IPS DF 6.9 (cell line): Measurements from ENCODE around the gene SON.

Experiments used
- DNase-seq: peaks from one replicate; pipeline ENCODE4 v3.0.0-alpha.2; 2013; ENCODE audit warnings: low read depth, low spot score
- H3K27ac ChIP-seq: one replicate; pipeline ENCODE4 v1.5.1; 2013; ENCODE audit warnings: low read length, control low read depth
- H3K27me3 ChIP-seq: 2 replicates; pipeline ENCODE4 v1.6.1; 2013; ENCODE audit warnings: mild to moderate bottlenecking, low read length; ENCODE audit not compliant: control insufficient read depth, insufficient read depth
- H3K36me3 ChIP-seq: 2 replicates; pipeline ENCODE4 v1.6.1; 2013; ENCODE audit warnings: low read length; ENCODE audit not compliant: control insufficient read depth, insufficient read depth
- H3K4me1 ChIP-seq: 2 replicates; pipeline ENCODE4 v1.6.1; 2013; ENCODE audit warnings: low read length; ENCODE audit not compliant: control insufficient read depth, insufficient read depth
- H3K4me3 ChIP-seq: 2 replicates; pipeline ENCODE4 v1.5.1; 2013; ENCODE audit warnings: mild to moderate bottlenecking, low read length
- H3K9me3 ChIP-seq: 2 replicates; pipeline ENCODE4 v1.6.1; 2013; ENCODE audit warnings: low read length, inconsistent platforms; ENCODE audit not compliant: control insufficient read depth, insufficient read depth
- WGBS: extraction: QIAGEN DNeasy Blood & Tissue Kit; methylation state at CpG from one replicate; pipeline ENCODE4 v1.1.7; 2013; ENCODE audit warnings: mixed read lengths, missing lambda C conversion rate; ENCODE audit not compliant: insufficient read length, insufficient coverage; 5-methylcytosine and 5-hydroxymethylcytosine counted together

SON gene

DNA sequence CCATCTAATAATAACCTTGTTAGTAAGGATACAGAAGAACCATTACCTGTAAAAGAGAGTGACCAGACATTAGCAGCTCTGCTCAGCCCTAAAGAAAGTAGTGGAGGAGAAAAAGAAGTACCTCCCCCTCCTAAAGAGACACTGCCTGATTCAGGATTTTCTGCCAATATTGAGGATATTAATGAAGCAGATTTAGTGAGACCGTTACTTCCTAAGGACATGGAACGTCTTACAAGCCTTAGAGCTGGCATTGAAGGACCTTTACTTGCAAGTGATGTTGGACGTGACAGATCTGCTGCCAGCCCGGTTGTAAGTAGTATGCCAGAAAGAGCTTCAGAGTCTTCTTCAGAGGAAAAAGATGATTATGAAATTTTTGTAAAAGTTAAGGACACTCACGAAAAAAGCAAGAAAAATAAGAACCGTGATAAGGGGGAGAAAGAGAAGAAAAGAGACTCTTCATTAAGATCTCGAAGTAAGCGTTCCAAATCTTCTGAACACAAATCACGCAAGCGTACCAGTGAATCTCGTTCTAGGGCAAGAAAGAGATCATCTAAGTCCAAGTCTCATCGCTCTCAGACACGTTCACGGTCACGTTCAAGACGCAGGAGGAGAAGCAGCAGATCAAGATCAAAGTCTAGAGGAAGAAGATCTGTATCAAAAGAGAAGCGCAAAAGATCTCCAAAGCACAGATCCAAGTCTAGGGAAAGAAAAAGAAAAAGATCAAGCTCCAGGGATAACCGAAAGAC lies 11.6 kb downstream of the SON start:
- WGBS, result 100% methylated on average over 2 of the region's 18 CpGs
- no peaks in the 10 kb centered on the region for H3K27me3 ChIP-seq
- no peaks in the 10 kb centered on the region for H3K4me1 ChIP-seq
- H3K4me3 ChIP-seq, result no peak overlapping the region
- no peaks in the 10 kb centered on the region for H3K9me3 ChIP-seq
- no peak overlapping the region for H3K27ac ChIP-seq
- no peak for DNase-seq
- H3K36me3 ChIP-seq, result peaks cover 56% of the 10 kb centered on the region

DNA sequence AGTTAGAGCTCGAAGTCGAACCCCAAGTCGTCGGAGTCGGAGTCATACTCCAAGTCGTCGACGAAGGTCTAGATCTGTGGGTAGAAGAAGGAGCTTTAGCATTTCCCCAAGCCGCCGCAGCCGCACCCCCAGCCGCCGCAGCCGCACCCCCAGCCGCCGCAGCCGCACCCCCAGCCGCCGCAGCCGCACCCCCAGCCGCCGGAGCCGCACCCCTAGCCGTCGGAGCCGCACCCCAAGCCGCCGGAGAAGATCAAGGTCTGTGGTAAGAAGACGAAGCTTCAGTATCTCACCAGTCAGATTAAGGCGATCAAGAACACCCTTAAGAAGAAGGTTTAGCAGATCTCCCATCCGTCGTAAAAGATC lies 12.1 kb downstream of the SON start:
- Histone ChIP-seq H3K36me3 (peaks cover 54% of the 10 kb centered on the region), H3K27me3 (no peaks in the 10 kb centered on the region), H3K4me1 (no peaks in the 10 kb centered on the region), H3K4me3 (no peak overlapping the region), H3K27ac (no peak overlapping the region), H3K9me3 (no peaks in the 10 kb centered on the region)
- no CpG with 5 or more reads among the region's 32 CpGs for WGBS
- DNase-seq, result no peak

DNA sequence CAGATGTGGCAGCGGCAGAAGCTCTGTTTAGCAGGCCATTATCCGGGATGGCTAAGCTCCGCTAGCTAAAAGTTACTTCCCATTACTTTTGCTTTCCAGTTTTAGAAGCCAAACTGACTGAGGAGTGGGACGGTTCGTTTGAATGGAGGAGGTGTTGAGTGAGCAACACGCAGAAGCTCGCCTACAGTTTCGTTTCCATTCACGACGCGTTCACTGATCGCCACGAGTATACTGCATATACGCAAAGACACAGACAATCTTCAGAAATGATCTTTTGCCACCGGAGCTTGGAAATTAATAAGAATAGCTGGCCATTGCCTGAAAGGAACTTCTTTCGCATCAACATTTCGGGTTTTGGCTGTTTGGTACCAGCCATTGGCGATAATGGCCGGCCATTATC lies 14.6 kb downstream of the SON start:
- Histone ChIP-seq H3K4me3 (no peak overlapping the region), H3K9me3 (no peaks in the 10 kb centered on the region), H3K4me1 (no peaks in the 10 kb centered on the region), H3K36me3 (peaks cover 32% of the 10 kb centered on the region), H3K27ac (no peak overlapping the region), H3K27me3 (no peaks in the 10 kb centered on the region)
- WGBS, result no CpG with 5 or more reads among the region's 19 CpGs
- DNase-seq, result no peak

DNA sequence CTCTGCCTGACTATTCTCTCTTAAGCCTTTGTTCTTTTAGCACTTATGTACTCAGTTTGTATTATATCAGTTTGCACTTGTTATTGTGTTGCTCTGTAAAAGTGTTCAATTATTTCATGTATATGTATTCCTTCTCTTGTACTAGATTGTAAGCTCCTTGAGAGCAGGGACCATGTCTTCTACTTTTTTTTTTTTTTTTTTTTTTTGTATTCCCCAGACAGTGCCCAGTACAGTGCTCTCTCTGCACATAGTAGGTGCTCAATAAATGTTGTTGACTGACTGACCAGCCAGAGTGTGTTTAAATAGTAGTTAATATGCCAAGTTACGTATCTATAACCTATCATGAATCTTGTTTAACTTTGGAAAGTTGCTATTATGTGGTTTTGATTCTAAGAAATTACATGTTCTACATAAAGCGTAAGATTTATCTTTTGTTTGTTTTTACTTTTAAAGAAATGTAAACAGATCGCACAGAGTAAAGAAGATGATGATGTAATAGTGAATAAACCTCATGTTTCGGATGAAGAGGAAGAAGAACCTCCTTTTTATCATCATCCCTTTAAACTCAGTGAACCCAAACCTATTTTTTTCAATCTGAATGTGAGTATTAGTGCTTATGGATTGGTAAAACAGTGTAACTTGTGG lies 16.1 kb downstream of the SON start:
- no peaks in the 10 kb centered on the region for H3K9me3 ChIP-seq

DNA sequence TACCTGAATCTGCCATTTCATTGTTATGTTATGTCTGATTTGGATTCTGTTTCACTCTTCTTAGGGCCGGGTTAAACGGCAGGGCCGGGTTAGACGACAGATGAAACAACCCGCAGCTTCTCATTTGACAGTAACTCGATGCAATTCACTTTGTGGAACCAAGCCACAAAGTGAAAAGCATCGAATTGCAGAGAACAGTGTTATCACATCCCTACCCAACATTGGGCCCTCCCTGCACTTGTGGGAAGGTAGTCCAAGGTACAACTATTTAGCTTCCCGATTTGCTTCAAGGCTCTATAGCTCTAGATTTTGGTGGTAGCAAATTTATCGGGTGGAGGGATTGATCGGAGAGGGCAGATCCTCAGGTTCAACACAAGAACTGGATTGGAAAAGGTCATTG lies 17.0 kb downstream of the SON start:
- Histone ChIP-seq H3K4me3 (no peak overlapping the region), H3K4me1 (no peaks in the 10 kb centered on the region), H3K9me3 (no peaks in the 10 kb centered on the region), H3K27ac (no peak overlapping the region), H3K36me3 (peaks cover 18% of the 10 kb centered on the region; the same call in 1 of the 2 replicates), H3K27me3 (no peaks in the 10 kb centered on the region)
- no CpG with 5 or more reads among the region's 10 CpGs for WGBS
- no peak for DNase-seq

More for the DNA sequence above, 16.1 kb downstream of the SON start:
- H3K4me3 ChIP-seq, result no peak overlapping the region
- no CpG with 5 or more reads among the region's 4 CpGs for WGBS
- H3K27ac ChIP-seq, result no peak overlapping the region
- no peak for DNase-seq
- H3K27me3 ChIP-seq, result no peaks in the 10 kb centered on the region
- no peaks in the 10 kb centered on the region for H3K4me1 ChIP-seq
- peaks cover 21% of the 10 kb centered on the region; the same call in 1 of the 2 replicates for H3K36me3 ChIP-seq

DNA sequence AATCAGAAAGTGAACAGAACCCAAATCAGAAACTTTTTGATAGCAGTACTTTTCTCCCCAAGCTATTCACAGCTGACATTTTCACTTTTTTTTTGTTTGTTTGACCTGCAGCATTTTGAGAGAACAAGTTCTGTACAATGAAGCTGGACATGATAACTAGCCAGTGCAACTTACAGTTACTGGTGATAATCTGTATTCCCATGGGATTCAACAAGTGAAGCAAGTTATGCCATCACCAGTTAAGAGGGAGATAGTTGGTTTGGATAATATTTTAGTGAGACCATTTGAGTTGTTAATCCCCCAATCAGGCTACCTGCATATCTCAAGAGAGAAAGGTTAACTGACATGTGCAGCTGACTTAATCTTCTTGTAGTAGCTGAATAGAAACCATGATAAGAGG lies 18.1 kb downstream of the SON start:
- Histone ChIP-seq H3K36me3 (peaks cover 15% of the 10 kb centered on the region; the same call in 1 of the 2 replicates), H3K27ac (no peak overlapping the region), H3K4me1 (no peaks in the 10 kb centered on the region), H3K9me3 (no peaks in the 10 kb centered on the region), H3K27me3 (no peaks in the 10 kb centered on the region), H3K4me3 (no peak overlapping the region)
- no peak for DNase-seq

DNA sequence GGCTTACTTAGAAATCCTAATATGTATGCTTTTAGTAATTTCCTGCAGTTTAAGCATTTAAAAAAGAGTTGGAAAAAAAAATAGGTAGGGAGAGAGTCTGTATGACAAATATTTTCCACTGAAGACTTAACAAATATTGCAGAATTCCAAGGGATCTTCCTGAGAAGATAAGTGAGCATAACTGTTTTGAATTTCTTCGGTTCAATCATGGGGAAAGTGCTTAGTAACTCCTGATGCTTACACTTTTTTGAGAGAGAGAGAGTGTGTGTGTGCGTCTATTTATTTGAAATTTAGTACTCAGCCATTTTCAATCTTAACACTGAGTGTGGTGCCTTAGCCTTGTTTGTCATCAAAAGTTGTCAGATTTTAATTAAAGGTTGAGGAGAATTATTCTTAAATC lies 18.5 kb downstream of the SON start:
- H3K27ac ChIP-seq, result no peak overlapping the region
- no peak overlapping the region for H3K4me3 ChIP-seq
- no CpG with 5 or more reads among the region's 2 CpGs for WGBS
- DNase-seq, result no peak
- H3K27me3 ChIP-seq, result no peaks in the 10 kb centered on the region
- no peaks in the 10 kb centered on the region for H3K9me3 ChIP-seq
- H3K4me1 ChIP-seq, result no peaks in the 10 kb centered on the region
- peaks cover 15% of the 10 kb centered on the region; the same call in 1 of the 2 replicates for H3K36me3 ChIP-seq

DNA sequence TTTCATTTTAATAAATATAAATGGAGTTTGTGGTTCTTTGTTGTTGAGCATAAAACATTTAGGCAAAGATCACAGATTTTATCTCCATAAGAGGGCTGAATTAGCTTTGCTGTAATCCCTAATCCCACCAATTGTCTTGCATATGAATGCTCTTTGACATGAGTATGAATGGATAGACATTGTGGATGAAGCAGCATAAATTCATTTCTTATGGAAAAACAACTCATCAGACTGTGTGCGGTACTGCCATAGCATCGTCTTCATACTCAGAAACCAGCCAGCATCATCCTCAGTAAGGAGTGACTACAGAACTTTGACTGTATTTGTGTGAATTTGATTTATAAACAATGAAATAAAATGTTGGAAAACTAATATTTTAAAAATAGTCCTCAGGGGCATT lies 19.6 kb downstream of the SON start:
- no peak overlapping the region for H3K4me3 ChIP-seq
- WGBS, result no CpG with 5 or more reads among the region's 2 CpGs
- no peaks in the 10 kb centered on the region for H3K9me3 ChIP-seq

DNA sequence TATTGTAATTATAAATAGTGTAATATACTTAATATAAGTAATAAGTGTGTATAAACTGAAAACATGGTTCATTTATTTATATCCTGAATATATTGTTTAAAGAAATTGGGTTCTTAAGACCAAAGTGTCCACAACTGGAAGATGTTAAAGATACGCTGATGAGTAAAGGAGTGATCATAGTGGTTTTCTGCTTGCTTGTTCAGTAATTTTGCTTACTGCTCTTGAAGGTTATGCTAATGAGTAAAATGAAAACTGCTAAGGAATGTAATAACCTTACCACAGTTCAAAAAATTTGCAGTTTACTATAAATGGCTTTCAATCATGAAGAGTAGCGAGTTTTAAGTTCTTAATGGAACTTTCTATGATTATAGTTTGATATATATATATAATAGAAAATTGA lies 23.7 kb downstream of the SON start:
- Histone ChIP-seq H3K4me1 (no peaks in the 10 kb centered on the region), H3K36me3 (peaks cover 7% of the 10 kb centered on the region; the same call in 1 of the 2 replicates), H3K4me3 (no peak overlapping the region), H3K27ac (no peak overlapping the region), H3K9me3 (no peaks in the 10 kb centered on the region), H3K27me3 (no peaks in the 10 kb centered on the region)
- no CpG with 5 or more reads among the region's 2 CpGs for WGBS
- no peak for DNase-seq

More for the DNA sequence above, 19.6 kb downstream of the SON start:
- DNase-seq, result no peak
- H3K36me3 ChIP-seq, result peaks cover 13% of the 10 kb centered on the region; the same call in 1 of the 2 replicates
- no peaks in the 10 kb centered on the region for H3K4me1 ChIP-seq
- no peak overlapping the region for H3K27ac ChIP-seq
- no peaks in the 10 kb centered on the region for H3K27me3 ChIP-seq

DNA sequence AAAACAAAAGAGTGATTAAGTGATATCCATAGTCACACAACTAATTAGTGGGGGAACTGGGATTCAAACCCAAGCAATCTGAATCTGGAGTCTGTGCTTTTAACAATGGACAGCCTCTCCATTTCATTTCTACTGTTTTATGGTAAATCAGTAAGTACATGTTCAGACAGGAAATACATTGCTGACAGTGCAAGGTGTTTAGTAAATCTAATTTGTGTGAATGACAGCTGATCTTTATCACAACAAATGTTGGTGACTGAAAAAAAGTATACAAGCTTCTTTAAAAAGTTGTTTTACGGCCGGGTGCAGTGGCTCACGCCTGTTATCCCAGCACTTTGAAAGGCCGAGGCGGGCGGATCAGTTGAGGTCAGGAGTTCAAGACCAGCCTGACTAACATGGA lies 25.1 kb downstream of the SON start:
- H3K36me3 ChIP-seq, result peaks cover 12% of the 10 kb centered on the region; the same call in 1 of the 2 replicates

DNA sequence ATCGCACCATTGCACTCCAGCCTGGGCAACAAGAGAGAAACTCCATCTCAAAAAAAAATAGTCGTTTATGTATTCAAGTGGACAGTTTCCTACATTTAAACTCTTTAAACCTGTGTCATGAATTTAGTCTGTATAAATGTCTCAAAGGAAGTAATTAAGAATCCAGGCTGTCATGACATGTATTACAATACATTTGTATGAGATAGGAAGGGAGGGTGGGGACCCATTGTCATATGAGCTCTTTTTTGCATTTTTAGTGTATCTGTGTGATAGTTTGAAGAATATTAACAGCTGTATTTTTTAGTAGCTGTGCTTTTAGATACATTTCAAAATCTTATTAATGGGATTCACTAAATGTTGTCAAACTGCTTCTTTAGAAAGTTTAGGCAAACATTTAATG lies 25.6 kb downstream of the SON start:
- Histone ChIP-seq H3K27ac (no peak overlapping the region), H3K4me3 (no peak overlapping the region), H3K36me3 (peaks cover 12% of the 10 kb centered on the region; the same call in 1 of the 2 replicates), H3K4me1 (no peaks in the 10 kb centered on the region), H3K9me3 (no peaks in the 10 kb centered on the region), H3K27me3 (no peaks in the 10 kb centered on the region)
- no peak for DNase-seq
- WGBS, result no CpG with 5 or more reads among the region's 2 CpGs

More for the DNA sequence above, 25.1 kb downstream of the SON start:
- Histone ChIP-seq H3K4me1 (no peaks in the 10 kb centered on the region), H3K27ac (no peak overlapping the region), H3K4me3 (no peak overlapping the region), H3K9me3 (no peaks in the 10 kb centered on the region), H3K27me3 (no peaks in the 10 kb centered on the region)
- no CpG with 5 or more reads among the region's 6 CpGs for WGBS
- no peak for DNase-seq
